ENCODE results near the gene EIF4G3. TPM values are rescaled to one million over a fixed set of nuclear protein-coding genes. Genes with fewer than 3 reads are reported as not detected.

Gene EIF4G3
- total and polyA plus RNA-seq, 2 donors (not counting 1 experiment from before 2014, with no cell fraction given) = 53.5 to 67.0 TPM

GRCh38 chr1:21051177-21051825 lies 125.4 kb downstream of the EIF4G3 start:
- H3K4me3 ChIP-seq (replicated peaks in 1 of 4; ENCODE audit: control extremely low read depth in 1 of 4, insufficient read depth in 1 of 4, low read depth in 3 of 4, low read length in 4 of 4) = no peak overlapping the region
- H2AFZ ChIP-seq (ENCODE audit: low read length) = no peak overlapping the region
- no peaks in the 10 kb centered on the region for H3K27me3 ChIP-seq (ENCODE audit: control insufficient read depth, insufficient read depth, low read length)
- H3K4me1 ChIP-seq (ENCODE audit: control insufficient read depth, extremely low read depth, insufficient read depth, low read length) = peaks cover 6% of the 10 kb centered on the region
- no peaks in the 10 kb centered on the region for H3K9me3 ChIP-seq (ENCODE audit: control insufficient read depth, insufficient read depth, low read depth, low read length)
- no peak overlapping the region for H3K9ac ChIP-seq (ENCODE audit: insufficient read depth, low read length)
- H3K79me2 ChIP-seq (ENCODE audit: control insufficient read depth, insufficient read depth, low read length) = no peaks in the 10 kb centered on the region
- TF ChIP-seq CTCF (conservative IDR thresholded peaks at IDR 0.05 in 1 of 2, IDR thresholded peaks at IDR 0.05 in 1 of 2; ENCODE audit: low read depth in 1 of 2, low read length in 2 of 2) (no peak), EZH2 (IDR thresholded peaks at IDR 0.05; ENCODE audit: low read length, missing control alignments) (no peak)
- H3K4me2 ChIP-seq (ENCODE audit: extremely low read depth, insufficient read depth, low read length) = no peak overlapping the region
- no peaks in the 10 kb centered on the region for H4K20me1 ChIP-seq (ENCODE audit: control insufficient read depth, extremely low read depth, insufficient read depth, low read length)
- no peak overlapping the region for H3K27ac ChIP-seq (ENCODE audit: insufficient read depth, low read length)
- H3K36me3 ChIP-seq (ENCODE audit: control insufficient read depth, insufficient read depth, low read length) = no peaks in the 10 kb centered on the region
- no peak for DNase-seq (ENCODE audit: low read depth in 2 of 2)

- Histone ChIP-seq H3K36me3 (ENCODE audit: control insufficient read depth, insufficient read depth, low read length) (no peaks in the 10 kb centered on the region), H3K79me2 (ENCODE audit: control insufficient read depth, insufficient read depth, low read length) (no peaks in the 10 kb centered on the region), H4K20me1 (ENCODE audit: control insufficient read depth, extremely low read depth, insufficient read depth, low read length) (no peaks in the 10 kb centered on the region)
Observed at GRCh38 chr1:21050031-21050430, 126.7 kb downstream of the EIF4G3 start.

GRCh38 chr1:21048462-21048861 lies 128.2 kb downstream of the EIF4G3 start:
- Histone ChIP-seq H3K4me2 (ENCODE audit: extremely low read depth, insufficient read depth, low read length) (no peak overlapping the region), H3K27me3 (ENCODE audit: control insufficient read depth, insufficient read depth, low read length) (no peaks in the 10 kb centered on the region), H3K4me3 (replicated peaks in 1 of 4; ENCODE audit: control extremely low read depth in 1 of 4, insufficient read depth in 1 of 4, low read depth in 3 of 4, low read length in 4 of 4) (no peak overlapping the region), H2AFZ (ENCODE audit: low read length) (no peak overlapping the region), H4K20me1 (ENCODE audit: control insufficient read depth, extremely low read depth, insufficient read depth, low read length) (no peaks in the 10 kb centered on the region), H3K4me1 (ENCODE audit: control insufficient read depth, extremely low read depth, insufficient read depth, low read length) (peaks cover 6% of the 10 kb centered on the region), H3K27ac (ENCODE audit: insufficient read depth, low read length) (no peak overlapping the region), H3K9ac (ENCODE audit: insufficient read depth, low read length) (no peak overlapping the region), H3K36me3 (ENCODE audit: control insufficient read depth, insufficient read depth, low read length) (no peaks in the 10 kb centered on the region), H3K79me2 (ENCODE audit: control insufficient read depth, insufficient read depth, low read length) (no peaks in the 10 kb centered on the region), H3K9me3 (ENCODE audit: control insufficient read depth, insufficient read depth, low read depth, low read length) (no peaks in the 10 kb centered on the region)
- TF ChIP-seq EZH2 (IDR thresholded peaks at IDR 0.05; ENCODE audit: low read length, missing control alignments) = no peak
- TF ChIP-seq CTCF (conservative IDR thresholded peaks at IDR 0.05 in 1 of 2, IDR thresholded peaks at IDR 0.05 in 1 of 2; ENCODE audit: low read depth in 1 of 2, low read length in 2 of 2) = no peak
- DNase-seq (ENCODE audit: low read depth in 2 of 2) = no peak

More at GRCh38 chr1:21050031-21050430, 126.7 kb downstream of the EIF4G3 start:
- Histone ChIP-seq H3K9ac (ENCODE audit: insufficient read depth, low read length) (no peak overlapping the region), H3K4me2 (ENCODE audit: extremely low read depth, insufficient read depth, low read length) (no peak overlapping the region), H3K4me1 (ENCODE audit: control insufficient read depth, extremely low read depth, insufficient read depth, low read length) (peaks cover 6% of the 10 kb centered on the region), H3K4me3 (replicated peaks in 1 of 4; ENCODE audit: control extremely low read depth in 1 of 4, insufficient read depth in 1 of 4, low read depth in 3 of 4, low read length in 4 of 4) (no peak overlapping the region), H3K27me3 (ENCODE audit: control insufficient read depth, insufficient read depth, low read length) (no peaks in the 10 kb centered on the region), H3K9me3 (ENCODE audit: control insufficient read depth, insufficient read depth, low read depth, low read length) (no peaks in the 10 kb centered on the region), H2AFZ (ENCODE audit: low read length) (no peak overlapping the region), H3K27ac (ENCODE audit: insufficient read depth, low read length) (no peak overlapping the region)
- no peak for TF ChIP-seq EZH2 (IDR thresholded peaks at IDR 0.05; ENCODE audit: low read length, missing control alignments)
- no peak for TF ChIP-seq CTCF (conservative IDR thresholded peaks at IDR 0.05 in 1 of 2, IDR thresholded peaks at IDR 0.05 in 1 of 2; ENCODE audit: low read depth in 1 of 2, low read length in 2 of 2)
- DNase-seq (ENCODE audit: low read depth in 2 of 2) = peak; percentile 78 to 89
